Measurements from ENCODE around the gene SFRP4.
A peak's percentile ranks its signal among the peaks of the same experiment; 100 is the strongest.

The SFRP4 gene

GRCh38 chr7:37916673-37917660 lies at the start of gene SFRP4:
TSS of gene SFRP4 (minus strand) at chr7:37916817. CDS start at chr7:37916537, 280 bp downstream.
- no peaks in the 10 kb centered on the region for H3K36me3 ChIP-seq (ENCODE audit: insufficient read depth, low read length)
- H3K9me2 ChIP-seq (ENCODE audit: low read depth, low read length), result no peaks in the 10 kb centered on the region
- H2AFZ ChIP-seq (ENCODE audit: low read length), result no peak within 1 kb of the TSS
- H3K27me3 ChIP-seq (ENCODE audit: insufficient read depth, low read length), result no peaks in the 10 kb centered on the region
- H3K4me1 ChIP-seq (ENCODE audit: insufficient read depth, low read length, severe bottlenecking), result no peaks in the 10 kb centered on the region
- H3K27ac ChIP-seq (ENCODE audit: low read depth, low read length, poor library complexity, severe bottlenecking), result no peak within 1 kb of the TSS
- no peaks in the 10 kb centered on the region for H3K9me3 ChIP-seq (ENCODE audit: low read length)
- H3K9ac ChIP-seq (ENCODE audit: low read length), result no peak within 1 kb of the TSS
- no peaks in the 10 kb centered on the region for H4K20me1 ChIP-seq (ENCODE audit: insufficient read depth, low read length)
- no peak within 1 kb of the TSS for H3K4me3 ChIP-seq (ENCODE audit: low read depth, low read length, poor library complexity, severe bottlenecking)
- no peaks in the 10 kb centered on the region for H3F3A ChIP-seq (ENCODE audit: insufficient read depth, low read length)
- TF ChIP-seq, protein P1, sequence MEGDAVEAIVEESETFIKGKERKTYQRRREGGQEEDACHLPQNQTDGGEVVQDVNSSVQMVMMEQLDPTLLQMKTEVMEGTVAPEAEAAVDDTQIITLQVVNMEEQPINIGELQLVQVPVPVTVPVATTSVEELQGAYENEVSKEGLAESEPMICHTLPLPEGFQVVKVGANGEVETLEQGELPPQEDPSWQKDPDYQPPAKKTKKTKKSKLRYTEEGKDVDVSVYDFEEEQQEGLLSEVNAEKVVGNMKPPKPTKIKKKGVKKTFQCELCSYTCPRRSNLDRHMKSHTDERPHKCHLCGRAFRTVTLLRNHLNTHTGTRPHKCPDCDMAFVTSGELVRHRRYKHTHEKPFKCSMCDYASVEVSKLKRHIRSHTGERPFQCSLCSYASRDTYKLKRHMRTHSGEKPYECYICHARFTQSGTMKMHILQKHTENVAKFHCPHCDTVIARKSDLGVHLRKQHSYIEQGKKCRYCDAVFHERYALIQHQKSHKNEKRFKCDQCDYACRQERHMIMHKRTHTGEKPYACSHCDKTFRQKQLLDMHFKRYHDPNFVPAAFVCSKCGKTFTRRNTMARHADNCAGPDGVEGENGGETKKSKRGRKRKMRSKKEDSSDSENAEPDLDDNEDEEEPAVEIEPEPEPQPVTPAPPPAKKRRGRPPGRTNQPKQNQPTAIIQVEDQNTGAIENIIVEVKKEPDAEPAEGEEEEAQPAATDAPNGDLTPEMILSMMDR (IDR thresholded peaks at IDR 0.05; ENCODE audit: low read length), result peak; percentile 74
- no peak for TF ChIP-seq EZH2 (IDR thresholded peaks at IDR 0.05; ENCODE audit: borderline replicate concordance, low read length)
- H3K4me2 ChIP-seq (ENCODE audit: low read length), result no peak within 1 kb of the TSS
- H3K79me2 ChIP-seq (ENCODE audit: insufficient read depth, low read length), result no peaks in the 10 kb centered on the region

- Histone ChIP-seq H3F3A (ENCODE audit: insufficient read depth, low read length) (no peaks in the 10 kb centered on the region), H3K4me1 (ENCODE audit: insufficient read depth, low read length, severe bottlenecking) (no peaks in the 10 kb centered on the region), H3K9me3 (ENCODE audit: low read length) (no peaks in the 10 kb centered on the region), H4K20me1 (ENCODE audit: insufficient read depth, low read length) (no peaks in the 10 kb centered on the region), H2AFZ (ENCODE audit: low read length) (no peak overlapping the region), H3K27me3 (ENCODE audit: insufficient read depth, low read length) (no peaks in the 10 kb centered on the region), H3K36me3 (ENCODE audit: insufficient read depth, low read length) (no peaks in the 10 kb centered on the region), H3K4me3 (ENCODE audit: low read depth, low read length, poor library complexity, severe bottlenecking) (no peak overlapping the region), H3K27ac (ENCODE audit: low read depth, low read length, poor library complexity, severe bottlenecking) (no peak overlapping the region), H3K9ac (ENCODE audit: low read length) (no peak overlapping the region), H3K9me2 (ENCODE audit: low read depth, low read length) (no peaks in the 10 kb centered on the region), H3K79me2 (ENCODE audit: insufficient read depth, low read length) (no peaks in the 10 kb centered on the region), H3K4me2 (ENCODE audit: low read length) (no peak overlapping the region)
- no peak for TF ChIP-seq EZH2 (IDR thresholded peaks at IDR 0.05; ENCODE audit: borderline replicate concordance, low read length)
- TF ChIP-seq, protein P1 (IDR thresholded peaks at IDR 0.05; ENCODE audit: low read length), result no peak
Measured at GRCh38 chr7:37964196-37964595, 47.6 kb upstream of the SFRP4 start.

DNA sequence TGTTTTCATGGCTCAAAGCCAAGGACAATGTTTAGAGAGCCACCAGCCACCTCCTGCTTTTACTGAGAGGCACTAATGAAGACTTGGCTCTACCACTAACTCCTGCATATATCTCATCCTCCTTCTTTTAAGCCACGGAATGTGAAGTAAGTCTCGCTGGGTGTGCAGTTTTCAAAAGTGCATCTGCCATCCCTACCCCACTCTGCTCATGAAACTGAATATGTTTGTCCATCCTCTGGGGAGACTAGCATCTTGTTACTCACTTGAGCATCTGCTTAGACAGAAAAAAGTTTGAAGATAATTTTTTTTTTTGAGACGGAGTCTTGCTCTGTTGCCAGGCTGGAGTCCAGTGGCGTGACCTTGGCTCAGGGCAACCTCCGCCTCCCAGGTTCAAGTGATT lies 44.6 kb upstream of the SFRP4 start:
- Histone ChIP-seq H3K4me1 (ENCODE audit: insufficient read depth, low read length, severe bottlenecking) (no peaks in the 10 kb centered on the region), H4K20me1 (ENCODE audit: insufficient read depth, low read length) (no peaks in the 10 kb centered on the region), H3K27ac (ENCODE audit: low read depth, low read length, poor library complexity, severe bottlenecking) (no peak overlapping the region), H3K9me3 (ENCODE audit: low read length) (no peaks in the 10 kb centered on the region), H2AFZ (ENCODE audit: low read length) (no peak overlapping the region), H3K4me2 (ENCODE audit: low read length) (no peak overlapping the region), H3K4me3 (ENCODE audit: low read depth, low read length, poor library complexity, severe bottlenecking) (no peak overlapping the region), H3K79me2 (ENCODE audit: insufficient read depth, low read length) (no peaks in the 10 kb centered on the region), H3K36me3 (ENCODE audit: insufficient read depth, low read length) (no peaks in the 10 kb centered on the region), H3K9ac (ENCODE audit: low read length) (no peak overlapping the region), H3F3A (ENCODE audit: insufficient read depth, low read length) (no peaks in the 10 kb centered on the region), H3K9me2 (ENCODE audit: low read depth, low read length) (no peaks in the 10 kb centered on the region), H3K27me3 (ENCODE audit: insufficient read depth, low read length) (no peaks in the 10 kb centered on the region)
- TF ChIP-seq, protein P1 (IDR thresholded peaks at IDR 0.05; ENCODE audit: low read length), result no peak
- no peak for TF ChIP-seq EZH2 (IDR thresholded peaks at IDR 0.05; ENCODE audit: borderline replicate concordance, low read length)
